Fibroblast of peridontal ligament (primary cell): ENCODE data around the gene RASA2.

Source experiments
- DNase-seq: peaks from one replicate; pipeline ENCODE4 v3.0.0-alpha.2; 2010; ENCODE audit errors: extremely low read depth

Gene RASA2

DNA sequence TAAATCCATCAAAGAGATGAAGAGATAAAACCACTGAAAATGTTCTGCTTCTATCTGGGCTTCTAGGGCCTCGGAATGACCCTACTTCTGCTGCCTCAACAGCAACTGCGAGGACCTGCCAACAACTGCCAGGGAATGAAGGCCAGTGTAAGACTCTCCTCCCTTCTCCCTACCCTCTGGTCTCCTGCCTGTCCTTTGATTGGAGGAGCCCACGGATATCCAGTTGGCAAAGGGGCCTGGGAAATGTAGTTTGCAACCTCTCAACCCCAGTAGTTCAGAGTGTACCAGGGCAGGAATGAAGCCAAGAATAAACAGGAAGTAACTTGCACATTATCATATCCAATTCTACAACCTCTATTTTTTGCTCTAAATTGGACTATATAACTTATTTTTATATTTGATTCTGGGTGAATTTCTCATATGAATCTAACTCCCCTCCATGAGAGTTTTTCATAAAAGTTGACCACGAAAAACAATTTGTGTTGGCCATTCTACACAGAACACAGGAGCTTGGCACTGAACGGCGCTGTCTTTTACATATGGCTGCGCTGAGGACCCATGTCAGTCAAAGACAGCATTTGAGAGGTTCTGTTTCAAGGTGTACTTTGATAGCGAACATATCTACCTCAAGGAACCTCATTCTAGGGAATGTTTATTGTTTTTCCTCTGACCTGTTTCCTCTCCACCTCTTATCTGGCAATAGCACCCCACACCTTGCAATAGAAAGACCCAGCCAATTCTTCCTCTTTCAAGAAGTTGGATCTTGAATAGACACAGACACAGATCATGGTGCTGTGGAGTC lies 160.1 kb downstream of the RASA2 start:
- peak; percentile 24 for DNase-seq

DNA sequence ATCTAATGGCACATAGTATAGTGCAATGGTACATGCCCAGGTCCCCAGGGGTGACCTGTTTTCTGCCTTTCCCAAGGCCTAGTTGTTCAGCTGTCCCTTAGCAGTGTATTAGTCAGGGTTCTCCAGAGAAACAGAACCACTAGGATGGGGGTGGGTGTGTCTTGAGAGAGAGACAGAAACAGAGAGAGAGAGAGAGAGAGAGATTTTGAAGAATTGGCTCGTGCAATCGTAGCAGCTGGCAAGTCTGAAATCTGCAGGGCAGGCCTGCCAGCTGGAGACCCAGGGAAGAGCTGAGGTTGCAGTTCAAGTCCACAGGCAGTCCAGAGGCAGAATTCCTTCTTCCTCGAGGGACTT lies 160.7 kb downstream of the RASA2 start:
- DNase-seq = no peak

DNA sequence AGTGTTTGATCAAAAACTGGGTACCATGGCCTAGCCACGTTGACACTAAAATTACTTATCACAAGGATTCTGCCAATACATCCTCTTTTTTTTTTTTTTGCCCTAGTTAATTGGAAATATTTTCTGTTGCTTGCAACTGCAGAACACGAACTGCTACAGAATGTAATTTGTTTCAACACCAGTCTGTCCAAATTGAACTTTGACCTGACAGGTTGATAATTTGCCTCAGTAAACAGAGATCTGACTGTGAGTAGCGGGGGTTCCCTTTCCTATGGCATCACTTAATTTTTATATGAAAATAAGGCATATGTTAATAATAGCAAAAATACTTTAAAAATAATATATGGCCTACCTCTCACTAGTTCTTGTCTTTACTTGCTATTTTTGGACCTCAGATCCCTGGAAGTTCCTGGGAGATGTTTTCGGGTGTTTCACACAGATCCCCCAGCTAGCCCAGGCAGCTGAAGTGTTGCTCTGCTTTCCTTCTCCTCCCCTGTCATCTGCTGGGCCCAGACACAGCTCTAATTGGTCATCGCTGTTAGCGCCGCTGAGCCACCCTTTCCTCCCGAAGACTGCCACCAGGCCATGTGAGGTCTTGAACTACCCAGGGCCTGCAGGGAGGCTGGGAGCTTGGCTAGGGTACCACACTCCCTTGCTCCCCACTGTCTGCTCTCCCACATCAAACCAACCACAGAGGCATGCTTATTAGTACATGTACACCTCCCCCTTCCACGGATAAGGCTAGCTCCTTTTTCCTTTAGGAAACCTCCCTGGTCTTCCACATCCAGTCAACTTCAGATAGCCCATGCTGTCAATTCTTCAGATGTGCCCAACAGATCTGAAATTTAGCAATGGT lies 161.5 kb downstream of the RASA2 start:
- no peak for DNase-seq

DNA sequence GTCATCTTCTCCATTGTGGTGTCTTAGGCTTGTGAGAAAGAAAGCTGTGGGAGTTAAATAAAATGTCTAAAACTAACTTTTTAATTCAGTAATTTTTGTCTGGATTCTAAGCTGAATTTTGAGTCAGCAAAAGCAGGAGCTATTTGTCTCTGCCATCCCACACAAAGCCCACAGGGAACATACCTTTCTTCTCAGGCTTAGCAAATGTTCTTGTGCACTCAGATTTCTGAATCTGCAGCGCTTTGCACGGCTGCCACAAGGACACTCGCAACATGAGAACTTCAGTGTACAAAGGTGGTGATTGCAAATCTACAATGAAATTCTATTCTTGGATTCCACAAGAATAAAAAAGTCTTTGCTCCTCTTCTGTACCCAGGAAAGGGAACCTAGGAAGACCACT lies 163.0 kb downstream of the RASA2 start:
- DNase-seq = no peak

DNA sequence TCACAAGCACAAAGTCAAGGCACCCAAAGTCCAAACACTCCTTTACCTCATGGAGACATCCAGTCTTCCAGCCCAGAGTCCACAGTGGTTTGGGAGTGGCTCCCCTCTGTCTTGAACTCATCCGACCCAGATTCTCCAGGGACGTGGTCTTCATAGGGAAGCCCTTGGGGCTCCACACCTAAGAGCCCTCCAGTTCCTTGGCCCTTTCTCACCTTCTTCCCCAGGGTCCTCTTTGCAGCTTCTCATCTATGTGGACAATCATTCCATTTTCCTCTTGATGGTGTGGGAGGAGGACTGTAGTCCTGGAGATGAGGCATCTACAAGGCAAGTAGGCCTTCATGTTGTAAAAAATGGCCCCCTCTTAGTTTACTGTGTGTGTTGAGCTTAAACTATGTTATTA lies 164.0 kb downstream of the RASA2 start:
- DNase-seq = no peak

DNA sequence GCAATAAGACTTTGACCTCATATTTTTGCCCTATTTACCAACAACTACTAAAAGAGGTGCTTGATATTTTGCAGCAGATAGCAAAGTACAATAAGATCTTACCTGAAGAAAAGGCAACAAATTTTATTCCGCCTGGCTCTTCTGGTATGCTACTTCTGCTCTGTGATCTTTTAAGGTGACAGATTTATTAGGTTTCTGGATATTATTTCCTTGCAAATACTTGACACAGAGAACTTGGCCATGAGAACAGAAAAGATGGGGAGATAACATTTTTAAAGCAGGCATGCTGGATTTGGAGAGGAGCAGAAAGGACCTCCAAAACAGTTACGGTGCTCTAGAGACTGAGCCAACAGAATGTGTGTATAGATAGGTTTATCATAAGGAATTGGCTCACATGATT lies 164.6 kb downstream of the RASA2 start:
- DNase-seq = no peak

DNA sequence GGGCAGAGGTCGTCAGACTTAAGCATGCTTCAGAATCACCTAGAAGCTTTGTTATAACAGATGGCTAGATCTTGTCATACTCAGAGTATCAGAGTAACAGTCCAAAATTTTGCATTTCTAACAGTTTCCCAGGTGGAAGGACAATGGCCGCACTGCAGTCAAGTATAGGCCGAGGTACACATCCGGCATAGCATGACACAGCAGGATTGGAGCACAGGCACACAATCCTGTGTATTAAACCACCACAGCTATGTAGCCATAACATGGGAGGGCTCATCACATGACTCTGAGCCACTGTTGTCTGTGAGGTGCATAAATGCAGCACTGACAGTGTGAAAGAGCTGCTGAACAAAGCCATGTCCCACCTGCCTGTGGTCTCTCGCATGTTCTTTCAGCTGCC lies 165.5 kb downstream of the RASA2 start:
- no peak for DNase-seq

DNA sequence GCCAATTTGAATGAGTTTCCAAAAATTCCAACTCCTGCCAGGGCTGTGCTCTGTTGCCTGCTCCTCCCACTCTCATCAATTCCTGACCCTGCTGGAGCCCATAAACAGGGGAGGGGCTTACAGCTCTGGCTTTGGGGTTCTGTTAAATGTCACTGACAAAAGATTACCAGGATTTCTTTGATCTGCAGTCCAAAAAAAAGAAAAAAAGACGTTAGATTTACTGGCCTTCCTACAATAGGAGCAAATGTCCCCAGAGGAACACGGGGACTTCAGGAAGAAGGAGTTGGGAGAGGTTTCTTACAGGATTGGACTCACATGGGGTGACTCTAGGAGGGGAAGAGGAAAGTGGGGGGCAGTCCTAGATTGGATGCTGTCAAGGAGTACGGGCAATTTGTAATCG lies 167.0 kb downstream of the RASA2 start:
- no peak for DNase-seq

DNA sequence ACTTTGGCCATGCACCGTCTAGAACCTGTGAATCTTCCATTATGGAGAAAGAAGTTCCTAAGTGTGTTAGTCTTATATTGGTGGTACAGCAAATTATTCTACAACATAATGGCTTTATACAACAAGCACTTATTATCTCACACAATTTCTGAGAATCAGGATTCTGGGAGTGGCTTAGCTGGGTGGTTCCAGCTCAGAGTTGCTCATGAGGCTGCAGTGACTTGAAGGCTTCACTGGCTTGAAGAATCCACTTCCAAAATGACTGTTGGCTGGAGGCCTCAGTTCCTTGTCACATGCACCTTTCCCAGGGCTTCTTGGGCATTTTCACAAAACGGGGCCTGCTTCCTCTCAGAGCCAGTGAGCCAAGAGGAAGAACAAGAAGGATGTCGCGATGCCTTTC lies 169.0 kb downstream of the RASA2 start:
- no peak for DNase-seq

DNA sequence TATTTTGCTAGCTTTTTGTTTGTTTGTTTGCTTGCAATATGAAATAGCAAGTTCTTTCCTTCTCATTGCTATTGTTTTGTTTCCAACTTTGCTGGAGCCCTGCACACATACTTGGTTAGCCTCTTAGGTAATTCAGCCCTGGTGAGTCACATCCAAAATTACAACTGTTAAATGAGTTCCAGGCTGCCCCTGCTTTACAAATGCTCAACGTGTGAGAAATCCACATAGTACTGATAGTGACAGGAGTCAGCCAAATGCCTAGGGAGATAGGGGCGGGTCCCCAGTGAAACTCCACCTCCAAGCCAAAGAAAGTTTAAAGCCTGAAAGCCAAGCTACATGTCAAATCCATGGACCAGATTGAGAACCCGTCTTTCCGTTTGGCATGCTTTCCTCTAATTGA lies 169.9 kb downstream of the RASA2 start:
- DNase-seq = peak; percentile 87

DNA sequence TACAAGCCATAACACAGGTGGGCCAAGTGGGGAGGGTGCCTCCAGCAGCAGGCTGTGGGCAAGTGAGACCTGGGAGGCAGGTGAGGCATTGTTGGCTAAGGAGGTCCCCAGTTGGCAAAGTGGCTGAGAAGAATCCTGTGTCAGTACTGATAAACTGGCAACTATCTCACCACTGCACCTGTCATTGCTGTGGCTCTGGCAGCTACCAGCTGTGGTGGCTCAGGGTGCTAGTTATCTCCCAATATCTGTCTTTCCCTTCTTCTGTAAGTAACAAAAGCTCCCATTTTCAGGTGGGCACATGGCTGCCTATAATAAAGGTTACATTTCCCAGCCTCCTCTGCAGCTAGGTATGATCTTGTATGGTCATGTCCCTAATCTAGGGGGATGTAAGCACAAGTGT lies 170.7 kb downstream of the RASA2 start:
- no peak for DNase-seq

DNA sequence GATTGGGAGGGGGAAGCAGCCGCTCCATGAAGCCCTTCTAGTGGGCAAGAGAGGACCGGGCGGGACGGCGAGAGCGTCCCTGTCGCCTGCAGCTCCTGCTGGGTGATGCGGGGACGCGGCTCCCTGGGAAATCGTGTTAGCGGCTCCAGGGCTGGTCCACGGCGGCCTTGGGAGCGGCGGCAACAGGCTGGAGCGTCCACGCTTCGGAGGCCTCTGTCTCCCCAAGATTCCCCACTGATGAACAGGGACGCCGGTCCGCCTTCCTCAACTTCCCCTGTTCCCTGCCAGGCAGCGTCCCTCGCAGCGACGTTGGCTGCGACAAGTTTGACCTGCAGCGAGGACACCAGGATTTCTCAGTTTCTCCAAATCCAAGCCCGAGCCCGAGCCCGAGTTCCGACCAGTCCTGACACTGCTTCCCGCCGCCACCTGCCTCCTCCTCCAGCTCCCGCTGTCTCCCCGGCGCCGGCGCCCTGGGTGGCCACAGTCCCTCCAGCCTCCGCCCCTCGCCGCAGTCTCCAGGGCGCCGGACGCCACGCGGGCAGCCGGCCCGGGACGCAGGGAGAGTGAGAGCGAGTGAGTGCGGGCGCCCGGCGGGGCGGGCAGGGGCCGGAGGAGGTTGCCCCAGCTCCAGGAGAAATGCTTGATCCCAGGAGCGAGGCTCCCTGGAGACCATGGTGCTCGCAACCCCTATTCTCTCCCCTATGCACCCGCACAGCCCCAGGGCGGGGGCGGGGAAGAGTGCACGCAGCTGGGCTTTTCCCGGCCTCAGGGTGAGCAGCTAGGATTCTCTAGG lies 173.2 kb downstream of the RASA2 start:
- DNase-seq = no peak

DNA sequence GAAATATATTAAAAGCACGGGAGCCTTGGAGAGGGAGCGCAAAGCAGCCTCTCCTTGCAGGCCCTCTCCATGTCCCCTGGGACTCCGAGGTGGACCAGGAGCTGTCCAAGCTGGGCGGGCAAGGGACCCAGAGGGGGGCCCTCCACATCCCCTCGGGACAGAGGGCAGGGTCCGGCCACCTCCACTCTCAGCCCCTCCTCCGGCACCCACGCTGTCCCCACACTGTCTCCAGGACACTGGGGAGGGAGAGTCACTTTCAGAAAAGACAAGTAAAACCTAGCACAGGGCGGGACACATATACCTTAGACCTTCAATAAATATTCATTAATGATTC lies 173.8 kb downstream of the RASA2 start:
- no peak for DNase-seq

DNA sequence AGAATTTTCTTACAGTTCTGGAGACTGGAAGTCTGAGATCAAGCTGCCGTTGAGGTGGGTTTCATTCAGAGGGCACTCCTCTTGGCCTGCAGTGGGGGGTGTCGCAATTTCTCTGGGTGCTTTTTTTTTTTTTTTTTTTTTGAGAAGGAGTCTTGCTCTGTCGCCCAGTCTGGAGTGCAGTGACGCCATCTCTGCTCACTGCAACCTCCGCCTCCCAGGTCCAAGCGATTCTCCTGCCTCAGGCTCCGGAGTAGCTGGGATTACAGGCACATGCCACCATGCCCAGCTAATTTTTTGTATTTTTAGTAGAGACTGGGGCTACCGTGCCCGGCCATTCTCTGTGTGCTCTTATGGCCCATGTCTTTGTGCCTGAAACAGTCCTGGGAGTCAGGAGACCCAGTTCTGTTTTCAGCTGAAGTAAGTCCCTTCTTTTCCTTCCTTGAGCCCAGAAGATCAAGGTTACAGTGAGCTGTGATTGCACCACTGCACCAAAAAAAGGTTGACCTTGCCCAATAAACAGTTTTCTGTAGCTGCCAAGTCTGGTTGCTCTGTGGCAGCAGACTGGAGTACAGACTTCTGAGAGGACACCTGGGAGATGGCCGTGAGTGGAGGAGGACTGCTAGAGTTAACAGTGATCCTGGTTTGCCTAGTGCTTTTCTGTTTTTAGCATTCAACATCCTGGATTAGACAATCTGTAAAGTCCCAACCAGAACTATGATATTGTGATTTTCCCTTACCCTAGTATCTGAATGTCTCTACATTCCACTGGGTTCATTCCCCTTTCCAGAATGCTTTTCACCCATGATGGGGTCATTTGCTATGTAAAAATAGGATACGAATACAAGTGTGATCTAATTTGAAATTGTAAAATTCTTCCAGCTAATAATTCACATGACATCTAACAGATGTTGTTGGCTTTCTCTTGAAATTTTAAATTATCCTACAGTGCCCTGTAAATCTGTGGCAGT lies 174.7 kb downstream of the RASA2 start:
- no peak for DNase-seq

DNA sequence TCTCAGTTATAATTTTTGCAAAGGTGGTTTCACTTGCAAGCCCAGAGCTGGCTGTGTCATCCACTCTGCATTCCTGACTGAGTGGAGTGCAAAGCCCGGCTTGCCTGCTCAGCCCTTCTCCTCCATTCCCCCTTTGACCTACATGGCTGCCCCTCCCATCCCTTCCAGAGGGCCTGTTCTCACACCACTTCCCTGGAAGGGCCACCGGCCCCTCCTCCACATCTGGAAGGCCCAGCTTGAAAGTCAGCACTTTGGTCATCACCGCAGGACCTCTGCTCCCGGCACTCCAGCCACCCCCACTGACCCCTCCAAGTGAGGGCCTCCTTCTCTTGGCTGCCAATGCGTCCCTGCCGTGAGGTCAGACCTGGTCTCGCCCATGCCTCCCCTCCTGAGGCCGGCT lies 177.2 kb downstream of the RASA2 start:
- DNase-seq = no peak
